ENCODE results near the gene SLC22A4. TPM values are rescaled to one million over a fixed set of nuclear protein-coding genes. Genes with fewer than 3 reads are reported as not detected.

The SLC22A4 gene
- total and polyA plus RNA-seq, 2 donors: 0.66 to 3.0 TPM

- Histone ChIP-seq H3K4me1 (ENCODE audit: control insufficient read depth in 2 of 2, insufficient read depth in 2 of 2, low read length in 2 of 2) (peaks cover 0 to 6% of the 10 kb centered on the region in 2 donors), H3K27me3 (ENCODE audit: control insufficient read depth in 2 of 2, insufficient read depth in 1 of 2, low read length in 1 of 2) (peaks cover 0 to 12% of the 10 kb centered on the region in 2 donors), H3K9me3 (ENCODE audit: control insufficient read depth in 2 of 2, insufficient read depth in 1 of 2, low read length in 1 of 2) (no peaks in the 10 kb centered on the region), H3K4me3 (ENCODE audit: low read length in 2 of 2) (no peak overlapping the region), H3K27ac (ENCODE audit: low read depth in 1 of 2, low read length in 1 of 2) (peak overlapping the region in 1 of 2 donors; percentile 38), H3K36me3 (ENCODE audit: control insufficient read depth in 2 of 2, insufficient read depth in 2 of 2, low read length in 1 of 2) (no peaks in the 10 kb centered on the region)
- no peak for DNase-seq (ENCODE audit: low read depth in 6 of 9, low spot score in 9 of 9)
- WGBS: 93% methylated on average over 1 of the region's 1 CpG
Measured at GRCh38 chr5:132364319-132364718, 70.1 kb downstream of the SLC22A4 start.

GRCh38 chr5:132365213-132365612 lies 71.0 kb downstream of the SLC22A4 start:
- WGBS: 98% methylated on average over 6 of the region's 6 CpGs
- H3K27ac ChIP-seq (ENCODE audit: low read depth in 1 of 2, low read length in 1 of 2): no peak overlapping the region

GRCh38 chr5:132368186-132368585 lies 74.0 kb downstream of the SLC22A4 start:
- peaks cover 3 to 12% of the 10 kb centered on the region in 2 donors for H3K4me1 ChIP-seq (ENCODE audit: control insufficient read depth in 2 of 2, insufficient read depth in 2 of 2, low read length in 2 of 2)
- no peaks in the 10 kb centered on the region for H3K36me3 ChIP-seq (ENCODE audit: control insufficient read depth in 2 of 2, insufficient read depth in 2 of 2, low read length in 1 of 2)
- no peaks in the 10 kb centered on the region for H3K9me3 ChIP-seq (ENCODE audit: control insufficient read depth in 2 of 2, insufficient read depth in 1 of 2, low read length in 1 of 2)
- peaks cover 0 to 41% of the 10 kb centered on the region in 2 donors for H3K27me3 ChIP-seq (ENCODE audit: control insufficient read depth in 2 of 2, insufficient read depth in 1 of 2, low read length in 1 of 2)
- no peak overlapping the region for H3K27ac ChIP-seq (ENCODE audit: low read depth in 1 of 2, low read length in 1 of 2)
- DNase-seq (ENCODE audit: low read depth in 6 of 9, low spot score in 9 of 9): no peak
- no peak overlapping the region for H3K4me3 ChIP-seq (ENCODE audit: low read length in 2 of 2)
- WGBS: 97% methylated on average over 4 of the region's 4 CpGs

More at GRCh38 chr5:132365213-132365612, 71.0 kb downstream of the SLC22A4 start:
- Histone ChIP-seq H3K27me3 (ENCODE audit: control insufficient read depth in 2 of 2, insufficient read depth in 1 of 2, low read length in 1 of 2) (peaks cover 0 to 21% of the 10 kb centered on the region in 2 donors), H3K36me3 (ENCODE audit: control insufficient read depth in 2 of 2, insufficient read depth in 2 of 2, low read length in 1 of 2) (no peaks in the 10 kb centered on the region), H3K9me3 (ENCODE audit: control insufficient read depth in 2 of 2, insufficient read depth in 1 of 2, low read length in 1 of 2) (no peaks in the 10 kb centered on the region), H3K4me3 (ENCODE audit: low read length in 2 of 2) (no peak overlapping the region), H3K4me1 (ENCODE audit: control insufficient read depth in 2 of 2, insufficient read depth in 2 of 2, low read length in 2 of 2) (peaks cover under 1 to 9% of the 10 kb centered on the region in 2 donors)
- no peak for DNase-seq (ENCODE audit: low read depth in 6 of 9, low spot score in 9 of 9)

- DNase-seq (ENCODE audit: low read depth in 6 of 9, low spot score in 9 of 9): peak in 1 of 9 donors; percentile 29
- 28% methylated on average over 9 of the region's 9 CpGs for WGBS
- Histone ChIP-seq H3K9me3 (ENCODE audit: control insufficient read depth in 2 of 2, insufficient read depth in 1 of 2, low read length in 1 of 2) (no peaks in the 10 kb centered on the region), H3K27me3 (ENCODE audit: control insufficient read depth in 2 of 2, insufficient read depth in 1 of 2, low read length in 1 of 2) (peaks cover 0 to 41% of the 10 kb centered on the region in 2 donors), H3K4me3 (ENCODE audit: low read length in 2 of 2) (peak overlapping the region; percentile 47 to 81), H3K36me3 (ENCODE audit: control insufficient read depth in 2 of 2, insufficient read depth in 2 of 2, low read length in 1 of 2) (no peaks in the 10 kb centered on the region), H3K4me1 (ENCODE audit: control insufficient read depth in 2 of 2, insufficient read depth in 2 of 2, low read length in 2 of 2) (peaks cover 3 to 12% of the 10 kb centered on the region in 2 donors), H3K27ac (ENCODE audit: low read depth in 1 of 2, low read length in 1 of 2) (peak overlapping the region in 1 of 2 donors; percentile 68)
Measured at GRCh38 chr5:132369007-132369473, 74.8 kb downstream of the SLC22A4 start.

GRCh38 chr5:132369474-132370180 lies 75.4 kb downstream of the SLC22A4 start, which contains the start of gene SLC22A5:
SLC22A5 (plus strand) TSS chr5:132369710; CDS start chr5:132369973, 263 bp downstream.
- no peaks in the 10 kb centered on the region for H3K36me3 ChIP-seq (ENCODE audit: control insufficient read depth in 2 of 2, insufficient read depth in 2 of 2, low read length in 1 of 2)
- peak in 6 of 9 donors; percentile 32 to 68 (median 44) for DNase-seq (ENCODE audit: low read depth in 6 of 9, low spot score in 9 of 9)
- peak within 1 kb of the TSS; percentile 47 to 81 for H3K4me3 ChIP-seq (ENCODE audit: low read length in 2 of 2)
- under 1% methylated on average over 83 of the region's 83 CpGs for WGBS
- H3K9me3 ChIP-seq (ENCODE audit: control insufficient read depth in 2 of 2, insufficient read depth in 1 of 2, low read length in 1 of 2): no peaks in the 10 kb centered on the region
- H3K4me1 ChIP-seq (ENCODE audit: control insufficient read depth in 2 of 2, insufficient read depth in 2 of 2, low read length in 2 of 2): peaks cover 3 to 10% of the 10 kb centered on the region in 2 donors
- H3K27me3 ChIP-seq (ENCODE audit: control insufficient read depth in 2 of 2, insufficient read depth in 1 of 2, low read length in 1 of 2): peaks cover 0 to 41% of the 10 kb centered on the region in 2 donors
- peak within 1 kb of the TSS in 1 of 2 donors; percentile 68 for H3K27ac ChIP-seq (ENCODE audit: low read depth in 1 of 2, low read length in 1 of 2)

- Histone ChIP-seq H3K9me3 (ENCODE audit: control insufficient read depth in 2 of 2, insufficient read depth in 1 of 2, low read length in 1 of 2) (no peaks in the 10 kb centered on the region), H3K36me3 (ENCODE audit: control insufficient read depth in 2 of 2, insufficient read depth in 2 of 2, low read length in 1 of 2) (no peaks in the 10 kb centered on the region), H3K27ac (ENCODE audit: low read depth in 1 of 2, low read length in 1 of 2) (peak overlapping the region in 1 of 2 donors; percentile 66), H3K4me3 (ENCODE audit: low read length in 2 of 2) (peak overlapping the region; percentile 47 to 81), H3K27me3 (ENCODE audit: control insufficient read depth in 2 of 2, insufficient read depth in 1 of 2, low read length in 1 of 2) (peaks cover 0 to 41% of the 10 kb centered on the region in 2 donors), H3K4me1 (ENCODE audit: control insufficient read depth in 2 of 2, insufficient read depth in 2 of 2, low read length in 2 of 2) (peaks cover 3 to 10% of the 10 kb centered on the region in 2 donors)
- no peak for DNase-seq (ENCODE audit: low read depth in 6 of 9, low spot score in 9 of 9)
- WGBS: 25% methylated on average over 34 of the region's 34 CpGs
Measured at GRCh38 chr5:132370181-132370970, 76.2 kb downstream of the SLC22A4 start.

GRCh38 chr5:132370971-132371602 lies 76.9 kb downstream of the SLC22A4 start:
- no peak overlapping the region for H3K4me3 ChIP-seq (ENCODE audit: low read length in 2 of 2)
- H3K4me1 ChIP-seq (ENCODE audit: control insufficient read depth in 2 of 2, insufficient read depth in 2 of 2, low read length in 2 of 2): peaks cover 3 to 10% of the 10 kb centered on the region in 2 donors
- no peaks in the 10 kb centered on the region for H3K36me3 ChIP-seq (ENCODE audit: control insufficient read depth in 2 of 2, insufficient read depth in 2 of 2, low read length in 1 of 2)
- H3K27me3 ChIP-seq (ENCODE audit: control insufficient read depth in 2 of 2, insufficient read depth in 1 of 2, low read length in 1 of 2): peaks cover 0 to 41% of the 10 kb centered on the region in 2 donors
- no peak overlapping the region for H3K27ac ChIP-seq (ENCODE audit: low read depth in 1 of 2, low read length in 1 of 2)
- no peak for DNase-seq (ENCODE audit: low read depth in 6 of 9, low spot score in 9 of 9)
- WGBS: 96% methylated on average over 19 of the region's 19 CpGs
- H3K9me3 ChIP-seq (ENCODE audit: control insufficient read depth in 2 of 2, insufficient read depth in 1 of 2, low read length in 1 of 2): no peaks in the 10 kb centered on the region

- Histone ChIP-seq H3K9me3 (ENCODE audit: control insufficient read depth in 2 of 2, insufficient read depth in 1 of 2, low read length in 1 of 2) (no peaks in the 10 kb centered on the region), H3K4me1 (ENCODE audit: control insufficient read depth in 2 of 2, insufficient read depth in 2 of 2, low read length in 2 of 2) (peaks cover 3 to 10% of the 10 kb centered on the region in 2 donors), H3K27ac (ENCODE audit: low read depth in 1 of 2, low read length in 1 of 2) (no peak overlapping the region), H3K4me3 (ENCODE audit: low read length in 2 of 2) (no peak overlapping the region), H3K36me3 (ENCODE audit: control insufficient read depth in 2 of 2, insufficient read depth in 2 of 2, low read length in 1 of 2) (no peaks in the 10 kb centered on the region), H3K27me3 (ENCODE audit: control insufficient read depth in 2 of 2, insufficient read depth in 1 of 2, low read length in 1 of 2) (peaks cover 0 to 41% of the 10 kb centered on the region in 2 donors)
- no peak for DNase-seq (ENCODE audit: low read depth in 6 of 9, low spot score in 9 of 9)
- WGBS: 91% methylated on average over 5 of the region's 5 CpGs
Measured at GRCh38 chr5:132371603-132371994, 77.4 kb downstream of the SLC22A4 start.

All from thymus (tissue), 11 donors.